OCI-LY3 (cell line): ENCODE measurements around the gene HBZ.

Source experiments
- CTCF ChIP-seq: fragments of 200-600, 300-600 bp; sonication (generic); IDR thresholded peaks from 2 replicates; pipeline ENCODE4 v1.5.1; 2014; ENCODE audit warnings: antibody characterized with exemption, low read length, low read depth
- EZH2phosphoT487 ChIP-seq: fragments of 200-600 bp; shearing (Covaris generic); IDR thresholded peaks from 2 replicates; pipeline ENCODE4 v1.6.1; 2018; ENCODE audit warnings: antibody characterized with exemption, mixed run types, low read depth

- TF ChIP-seq CTCF (no peak), EZH2phosphoT487 (no peak)
These were observed 25.0 kb downstream of the HBZ start for GRCh38 chr16:177394-177822.
